Esophagus squamous epithelium (tissue), 5 donors: ENCODE results near the gene C2CD2. TPM values are rescaled to one million over a fixed set of nuclear protein-coding genes. Genes with fewer than 3 reads are reported as not detected.

Experiments
- DNase-seq: peaks from one replicate; lab custom pipeline; 2025; lab: John Stamatoyannopoulos, UW
- H3K27ac ChIP-seq, 4 donors: fragments of 200-600 bp; sonication (generic); one replicate each; pipeline ENCODE4 v1.5.1; 2016 to 2019; ENCODE audit warnings: mild to moderate bottlenecking in 1 of 4
- H3K27me3 ChIP-seq, 4 donors: fragments of 200-600 bp; sonication (generic); 1 replicate in 3 of 4; 2 replicates in 1 of 4; pipeline versions ENCODE4 v1.5.1 to v1.6.0; 2017 to 2021; ENCODE audit warnings: antibody characterized with exemption in 1 of 4
- H3K36me3 ChIP-seq, 3 donors: fragments of 200-600 bp; sonication (generic); one replicate each; pipeline ENCODE4 v1.5.1; 2016 to 2019
- H3K4me1 ChIP-seq, 3 donors: fragments of 200-600 bp; sonication (generic); one replicate each; pipeline ENCODE4 v1.5.1; 2017 to 2019
- H3K4me3 ChIP-seq, 4 donors: fragments of 200-600 bp; sonication (generic); 1 replicate in 3 of 4; 2 replicates in 1 of 4; pipeline ENCODE4 v1.5.1; 2016 to 2019; ENCODE audit warnings: mild to moderate bottlenecking in 2 of 4, moderate library complexity in 1 of 4
- H3K9me3 ChIP-seq, 3 donors: fragments of 200-600 bp; sonication (generic); one replicate each; pipeline ENCODE4 v1.5.1; 2016 to 2019
- POLR2A ChIP-seq, 4 donors: fragments of 450-650 bp; IDR thresholded peaks; one replicate each; pipeline ENCODE4 v1.6.1; 2017; ENCODE audit warnings: antibody characterized with exemption in 4 of 4, mild to moderate bottlenecking in 4 of 4, moderate library complexity in 3 of 4
- WGBS, 2 donors: methylation state at CpG; one replicate each; pipeline ENCODE4 v1.1.5; 2018; 5-methylcytosine and 5-hydroxymethylcytosine counted together
- intact Hi-C: fragments of 100-400 bp; cut with DNase I; formaldehyde crosslinking; loops from one replicate; pipeline ENCODE4 v1.15.0; 2022
- total RNA-seq, 4 donors: library from RNA; depleted of rRNA; stranded (reverse); fragments of >200 nt; gene quantifications; one replicate each; pipeline ENCODE4 v1.1.0, GENCODE V29; 2016
- TF ChIP-seq, protein P1 (sequence below), 6 experiments: fragments of 450-650 bp in 4 of 6; fragments of 200-600 bp in 2 of 6; sonication (generic) in 2 of 6; IDR thresholded peaks; one replicate each; pipeline ENCODE4 v1.5.1; 2016 to 2019; ENCODE audit warnings: antibody characterized with exemption in 6 of 6, mild to moderate bottlenecking in 4 of 6, moderate library complexity in 4 of 6
- donor health status: DM: yes; HTN: yes; CAD: no.

The C2CD2 gene
- total RNA-seq, 4 donors from 2014 or later = 13.6 to 21.2 (median 15.6) TPM

- Histone ChIP-seq H3K36me3 (peaks cover 0 to 68% (median 4%) of the 10 kb centered on the region in 3 donors), H3K9me3 (no peaks in the 10 kb centered on the region)
Observed at GRCh38 chr21:41892726-41893125, 61.1 kb downstream of the C2CD2 start.

DNA sequence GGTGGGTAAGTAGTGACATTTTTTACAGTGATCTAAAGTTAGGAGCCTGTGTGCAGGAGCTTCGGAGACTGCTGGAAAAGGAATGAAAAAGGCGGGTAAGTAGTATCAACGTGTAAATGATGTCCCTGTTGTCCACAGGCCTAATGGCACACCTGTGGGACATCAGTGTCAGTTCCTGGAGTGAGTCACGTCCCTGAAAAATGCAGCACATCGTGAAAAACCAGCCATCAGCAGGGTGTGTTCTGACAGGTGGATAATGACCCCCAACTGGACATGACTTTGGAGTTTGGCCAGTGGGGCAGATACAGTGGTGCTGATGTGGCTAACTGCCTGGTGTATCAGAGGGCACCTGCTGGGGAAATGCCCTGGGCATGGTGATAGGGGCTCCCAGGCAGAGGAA lies 62.7 kb downstream of the C2CD2 start:
- 65 to 71% methylated on average over 5 of the region's 5 CpGs for WGBS, 2 donors
- peaks cover 0 to 60% (median 4%) of the 10 kb centered on the region in 3 donors for H3K36me3 ChIP-seq

More at GRCh38 chr21:41892726-41893125, 61.1 kb downstream of the C2CD2 start:
- Histone ChIP-seq H3K27ac (no peak overlapping the region), H3K27me3 (no peaks in the 10 kb centered on the region), H3K4me3 (no peak overlapping the region), H3K4me1 (peaks cover 0 to 9% (median 0%) of the 10 kb centered on the region in 3 donors)
- TF ChIP-seq, protein P1, sequence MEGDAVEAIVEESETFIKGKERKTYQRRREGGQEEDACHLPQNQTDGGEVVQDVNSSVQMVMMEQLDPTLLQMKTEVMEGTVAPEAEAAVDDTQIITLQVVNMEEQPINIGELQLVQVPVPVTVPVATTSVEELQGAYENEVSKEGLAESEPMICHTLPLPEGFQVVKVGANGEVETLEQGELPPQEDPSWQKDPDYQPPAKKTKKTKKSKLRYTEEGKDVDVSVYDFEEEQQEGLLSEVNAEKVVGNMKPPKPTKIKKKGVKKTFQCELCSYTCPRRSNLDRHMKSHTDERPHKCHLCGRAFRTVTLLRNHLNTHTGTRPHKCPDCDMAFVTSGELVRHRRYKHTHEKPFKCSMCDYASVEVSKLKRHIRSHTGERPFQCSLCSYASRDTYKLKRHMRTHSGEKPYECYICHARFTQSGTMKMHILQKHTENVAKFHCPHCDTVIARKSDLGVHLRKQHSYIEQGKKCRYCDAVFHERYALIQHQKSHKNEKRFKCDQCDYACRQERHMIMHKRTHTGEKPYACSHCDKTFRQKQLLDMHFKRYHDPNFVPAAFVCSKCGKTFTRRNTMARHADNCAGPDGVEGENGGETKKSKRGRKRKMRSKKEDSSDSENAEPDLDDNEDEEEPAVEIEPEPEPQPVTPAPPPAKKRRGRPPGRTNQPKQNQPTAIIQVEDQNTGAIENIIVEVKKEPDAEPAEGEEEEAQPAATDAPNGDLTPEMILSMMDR (IDR thresholded peaks at IDR 0.05) = no peak
- no peak for TF ChIP-seq POLR2A (IDR thresholded peaks at IDR 0.05)
- no peak for DNase-seq
- WGBS, 2 donors = 86 to 89% methylated on average over 2 to 9 of the region's 16 CpGs
- intact Hi-C loops = no loop called here

DNA sequence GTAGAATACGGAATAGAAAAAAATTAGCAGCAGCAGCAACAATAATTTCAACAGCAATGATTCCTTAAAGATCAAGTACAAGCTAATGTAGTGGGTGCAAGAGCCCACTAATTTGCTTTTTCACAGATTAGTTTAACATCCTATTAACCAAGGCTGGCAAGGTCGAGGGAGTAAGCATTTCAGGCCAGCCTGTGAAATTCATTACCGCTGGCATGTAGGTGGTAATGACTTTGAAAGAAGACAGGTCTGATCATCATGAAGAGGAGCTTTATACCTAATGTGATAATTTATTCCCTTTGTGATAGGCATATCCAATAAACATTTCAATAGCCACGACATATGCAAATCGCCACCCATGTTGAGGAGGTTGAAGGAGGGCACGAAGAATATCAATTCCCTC lies 63.5 kb downstream of the C2CD2 start:
- intact Hi-C loops = no loop called here
- H3K27me3 ChIP-seq = no peaks in the 10 kb centered on the region
- 69 to 93% methylated on average over 6 of the region's 6 CpGs for WGBS, 2 donors
- no peak overlapping the region for H3K4me3 ChIP-seq
- no peaks in the 10 kb centered on the region for H3K9me3 ChIP-seq
- peaks cover 0 to 54% (median 4%) of the 10 kb centered on the region in 3 donors for H3K36me3 ChIP-seq
- H3K27ac ChIP-seq = no peak overlapping the region
- no peak for DNase-seq
- H3K4me1 ChIP-seq = peaks cover 0 to 5% (median 0%) of the 10 kb centered on the region in 3 donors
- TF ChIP-seq, protein P1 (IDR thresholded peaks at IDR 0.05) = no peak
- no peak for TF ChIP-seq POLR2A (IDR thresholded peaks at IDR 0.05)

More for the DNA sequence above, 62.7 kb downstream of the C2CD2 start:
- intact Hi-C loops = no loop called here
- TF ChIP-seq, protein P1 (IDR thresholded peaks at IDR 0.05) = no peak
- no peak for TF ChIP-seq POLR2A (IDR thresholded peaks at IDR 0.05)
- no peaks in the 10 kb centered on the region for H3K27me3 ChIP-seq
- H3K4me3 ChIP-seq = no peak overlapping the region
- no peaks in the 10 kb centered on the region for H3K9me3 ChIP-seq
- no peak for DNase-seq
- peak overlapping the region in 1 of 4 donors; percentile 27 for H3K27ac ChIP-seq
- H3K4me1 ChIP-seq = peaks cover 0 to 9% (median 0%) of the 10 kb centered on the region in 3 donors

DNA sequence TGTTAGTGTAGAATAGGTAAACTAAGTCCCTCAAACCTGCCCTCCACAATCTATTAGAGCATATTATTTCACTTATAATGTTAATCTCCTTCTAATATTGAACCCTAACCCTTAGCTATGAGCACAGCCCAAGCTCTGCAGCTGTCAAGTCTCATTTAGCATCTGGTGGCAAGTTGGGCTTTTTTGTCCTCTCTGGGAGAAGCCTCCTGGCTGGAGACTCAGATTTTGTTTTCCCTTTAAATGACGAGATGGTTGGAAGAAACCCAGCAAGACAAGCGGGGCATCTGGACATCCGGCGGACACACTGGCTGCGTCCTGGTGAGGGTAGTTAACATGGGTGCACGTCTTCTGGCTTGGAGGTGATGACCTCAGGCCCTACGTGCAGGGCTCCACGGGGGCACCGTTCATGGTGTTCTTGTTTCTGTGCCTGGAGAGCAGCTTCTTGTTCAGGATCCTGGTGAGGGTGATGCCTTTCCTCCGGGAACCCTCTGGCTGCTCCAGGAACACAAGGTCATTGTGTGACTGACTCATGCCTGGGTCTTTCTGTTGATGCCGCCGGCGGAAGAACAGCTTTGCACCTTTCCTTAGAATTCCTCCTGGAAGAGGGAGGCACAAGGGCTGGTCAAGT lies 65.0 kb downstream of the C2CD2 start:
- H3K27ac ChIP-seq = no peak overlapping the region
- 85 to 87% methylated on average over 7 to 12 of the region's 13 CpGs for WGBS, 2 donors
- intact Hi-C loops = no loop called here
- DNase-seq = no peak
- H3K27me3 ChIP-seq = no peaks in the 10 kb centered on the region
- H3K9me3 ChIP-seq = no peaks in the 10 kb centered on the region
- peaks cover 0 to 42% (median 0%) of the 10 kb centered on the region in 3 donors for H3K36me3 ChIP-seq
- TF ChIP-seq, protein P1 (IDR thresholded peaks at IDR 0.05) = no peak
- TF ChIP-seq POLR2A (IDR thresholded peaks at IDR 0.05) = no peak
- H3K4me1 ChIP-seq = peaks cover 0 to 5% (median 0%) of the 10 kb centered on the region in 3 donors
- H3K4me3 ChIP-seq = no peak overlapping the region

GRCh38 chr21:41887667-41888066 lies 66.2 kb downstream of the C2CD2 start:
- peaks cover 0 to 36% (median 0%) of the 10 kb centered on the region in 3 donors for H3K36me3 ChIP-seq
- intact Hi-C loops = no loop called here
- no peak overlapping the region for H3K4me3 ChIP-seq
- TF ChIP-seq POLR2A (IDR thresholded peaks at IDR 0.05) = no peak
- TF ChIP-seq, protein P1 (IDR thresholded peaks at IDR 0.05) = no peak
- no peak for DNase-seq
- H3K27ac ChIP-seq = no peak overlapping the region
- peaks cover 0 to 5% (median 0%) of the 10 kb centered on the region in 3 donors for H3K4me1 ChIP-seq
- no peaks in the 10 kb centered on the region for H3K9me3 ChIP-seq
- H3K27me3 ChIP-seq = no peaks in the 10 kb centered on the region
- WGBS, 2 donors = 72 to 81% methylated on average over 5 of the region's 5 CpGs
